Kidney epithelial cell (primary cell): Measurements from ENCODE around the gene ANKRD27. TPM values are rescaled to one million over a fixed set of nuclear protein-coding genes. Genes with fewer than 3 reads are reported as not detected.
"Not testable (repeated sequence)": the region's sequence is repeated elsewhere in the genome, so short reads cannot be mapped to it uniquely, and the experiment has no call there.

Source experiments
- DNase-seq: peaks from one replicate; pipeline ENCODE4 v3.0.0-alpha.2; 2010; ENCODE audit warnings: low read depth
- H3K27me3 ChIP-seq: 2 replicates; pipeline ENCODE4 v1.6.0; 2011; ENCODE audit warnings: low read length; ENCODE audit not compliant: control insufficient read depth, insufficient read depth
- H3K36me3 ChIP-seq: 2 replicates; pipeline ENCODE4 v1.5.1; 2011; ENCODE audit warnings: low read length; ENCODE audit not compliant: control insufficient read depth, insufficient read depth
- H3K4me3 ChIP-seq: 2 replicates; pipeline ENCODE4 v1.5.1; 2011; ENCODE audit warnings: low read depth, mild to moderate bottlenecking, control low read depth, low read length
- total RNA-seq: library from RNA; depleted of rRNA; stranded (reverse); fragments of >200 nt; gene quantifications from 2 replicates; pipeline ENCODE4 v1.2.3, GENCODE V29; 2015
- TF ChIP-seq, protein P1 (sequence below): IDR thresholded peaks from 2 replicates; pipeline ENCODE4 v1.5.1; 2011; ENCODE audit warnings: mild to moderate bottlenecking, moderate library complexity, low read length, control low read depth, inconsistent platforms; ENCODE audit not compliant: insufficient read depth, poor library complexity, severe bottlenecking

ANKRD27 gene
- total RNA-seq, 1 donor from 2014 or later = 18.8 TPM

DNA sequence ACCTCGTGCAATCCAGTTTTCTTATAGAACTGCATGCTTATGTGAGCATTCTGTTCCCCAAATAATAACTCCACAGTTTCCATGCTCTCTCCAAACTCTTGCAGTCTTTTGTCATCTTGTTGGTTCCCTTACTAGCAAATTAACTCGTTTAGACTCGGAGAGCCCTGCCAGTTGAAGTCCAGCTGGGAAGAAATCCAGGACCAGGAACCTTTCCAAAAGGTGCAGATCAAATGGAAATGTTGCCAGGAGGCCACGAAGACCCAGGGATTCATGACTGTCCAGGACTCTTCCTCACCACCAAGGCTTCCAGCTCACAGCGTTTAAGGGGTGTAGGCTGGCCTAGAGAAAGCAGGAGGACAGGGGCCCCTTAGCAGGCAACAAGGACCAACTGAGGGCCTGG is 42.5 kb upstream of the ANKRD27 start:
- Histone ChIP-seq H3K36me3 (no peaks in the 10 kb centered on the region), H3K4me3 (no peak overlapping the region), H3K27me3 (no peaks in the 10 kb centered on the region)
- no peak for DNase-seq
- TF ChIP-seq, protein P1, sequence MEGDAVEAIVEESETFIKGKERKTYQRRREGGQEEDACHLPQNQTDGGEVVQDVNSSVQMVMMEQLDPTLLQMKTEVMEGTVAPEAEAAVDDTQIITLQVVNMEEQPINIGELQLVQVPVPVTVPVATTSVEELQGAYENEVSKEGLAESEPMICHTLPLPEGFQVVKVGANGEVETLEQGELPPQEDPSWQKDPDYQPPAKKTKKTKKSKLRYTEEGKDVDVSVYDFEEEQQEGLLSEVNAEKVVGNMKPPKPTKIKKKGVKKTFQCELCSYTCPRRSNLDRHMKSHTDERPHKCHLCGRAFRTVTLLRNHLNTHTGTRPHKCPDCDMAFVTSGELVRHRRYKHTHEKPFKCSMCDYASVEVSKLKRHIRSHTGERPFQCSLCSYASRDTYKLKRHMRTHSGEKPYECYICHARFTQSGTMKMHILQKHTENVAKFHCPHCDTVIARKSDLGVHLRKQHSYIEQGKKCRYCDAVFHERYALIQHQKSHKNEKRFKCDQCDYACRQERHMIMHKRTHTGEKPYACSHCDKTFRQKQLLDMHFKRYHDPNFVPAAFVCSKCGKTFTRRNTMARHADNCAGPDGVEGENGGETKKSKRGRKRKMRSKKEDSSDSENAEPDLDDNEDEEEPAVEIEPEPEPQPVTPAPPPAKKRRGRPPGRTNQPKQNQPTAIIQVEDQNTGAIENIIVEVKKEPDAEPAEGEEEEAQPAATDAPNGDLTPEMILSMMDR = no peak

GRCh38 chr19:32716203-32716602 is 41.2 kb upstream of the ANKRD27 start:
- not testable (repeated sequence) for DNase-seq, H3K36me3 ChIP-seq, H3K27me3 ChIP-seq, H3K4me3 ChIP-seq

GRCh38 chr19:32711747-32712146 is 36.8 kb upstream of the ANKRD27 start:
- H3K27me3 ChIP-seq = no peaks in the 10 kb centered on the region
- H3K36me3 ChIP-seq = no peaks in the 10 kb centered on the region
- no peak overlapping the region for H3K4me3 ChIP-seq
- TF ChIP-seq, protein P1 = no peak
- no peak for DNase-seq

- no peaks in the 10 kb centered on the region for H3K27me3 ChIP-seq
- TF ChIP-seq, protein P1 = no peak
Observed at GRCh38 chr19:32709032-32709431, 34.1 kb upstream of the ANKRD27 start.

DNA sequence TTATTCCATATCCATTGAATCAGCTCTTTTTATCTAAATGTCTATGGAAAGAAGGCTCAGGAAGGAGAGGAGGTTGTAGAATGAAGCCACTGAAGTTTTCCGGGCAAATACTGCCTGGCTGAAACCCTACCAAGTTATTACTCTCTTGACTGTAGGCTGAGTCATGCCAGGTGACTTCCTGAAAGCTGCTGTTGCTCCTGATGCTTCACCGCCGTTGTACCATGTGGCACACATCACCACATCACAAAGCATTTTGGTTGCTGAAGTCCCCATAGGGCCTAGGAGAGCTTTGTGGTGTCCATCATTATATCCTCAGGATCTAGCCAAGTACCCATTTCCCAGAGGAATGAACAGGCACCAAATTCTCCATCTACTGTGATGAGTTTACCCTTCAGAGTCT is 33.5 kb upstream of the ANKRD27 start:
- TF ChIP-seq, protein P1 = no peak
- DNase-seq = no peak
- Histone ChIP-seq H3K27me3 (no peaks in the 10 kb centered on the region), H3K4me3 (no peak overlapping the region), H3K36me3 (no peaks in the 10 kb centered on the region)

More at GRCh38 chr19:32709032-32709431, 34.1 kb upstream of the ANKRD27 start:
- Histone ChIP-seq H3K36me3 (no peaks in the 10 kb centered on the region), H3K4me3 (no peak overlapping the region)
- no peak for DNase-seq

GRCh38 chr19:32704006-32704405 is 29.0 kb upstream of the ANKRD27 start:
- H3K36me3 ChIP-seq, H3K4me3 ChIP-seq, DNase-seq, H3K27me3 ChIP-seq: not testable (repeated sequence)

GRCh38 chr19:32702010-32702409 is 27.0 kb upstream of the ANKRD27 start:
- TF ChIP-seq, protein P1 = no peak
- Histone ChIP-seq H3K27me3 (no peaks in the 10 kb centered on the region), H3K36me3 (no peaks in the 10 kb centered on the region), H3K4me3 (no peak overlapping the region)
- DNase-seq = no peak

- not testable (repeated sequence) for DNase-seq, H3K27me3 ChIP-seq, H3K4me3 ChIP-seq, H3K36me3 ChIP-seq
Observed at GRCh38 chr19:32700129-32700528, 25.1 kb upstream of the ANKRD27 start.

- H3K36me3 ChIP-seq, H3K27me3 ChIP-seq, H3K4me3 ChIP-seq, DNase-seq: not testable (repeated sequence)
Observed at GRCh38 chr19:32696771-32697170, 21.8 kb upstream of the ANKRD27 start.

- DNase-seq, H3K27me3 ChIP-seq, H3K36me3 ChIP-seq, H3K4me3 ChIP-seq: not testable (repeated sequence)
Observed at GRCh38 chr19:32695506-32695905, 20.5 kb upstream of the ANKRD27 start.
